Esophagus muscularis mucosa (tissue), 3 donors: ENCODE data around the gene NNMT.

Source experiments
- POLR2A ChIP-seq: fragments of 450-650 bp; IDR thresholded peaks from one replicate; pipeline ENCODE4 v1.6.1; 2017; ENCODE audit warnings: antibody characterized with exemption, moderate library complexity, mild to moderate bottlenecking, low read depth
- POLR2AphosphoS5 ChIP-seq, 2 donors: sonication (generic); formaldehyde crosslinking; IDR thresholded peaks; one replicate each; pipeline ENCODE4 v1.6.1; 2017; ENCODE audit warnings: antibody characterized with exemption in 2 of 2
- TF ChIP-seq, protein P1 (sequence below), 3 experiments: fragments of 200-600 bp in 2 of 3; fragments of 450-650 bp in 1 of 3; sonication (generic) in 2 of 3; IDR thresholded peaks; one replicate each; pipeline ENCODE4 v1.5.1; 2017 to 2019; ENCODE audit warnings: antibody characterized with exemption in 3 of 3, mild to moderate bottlenecking in 2 of 3, moderate library complexity in 1 of 3

DNA sequence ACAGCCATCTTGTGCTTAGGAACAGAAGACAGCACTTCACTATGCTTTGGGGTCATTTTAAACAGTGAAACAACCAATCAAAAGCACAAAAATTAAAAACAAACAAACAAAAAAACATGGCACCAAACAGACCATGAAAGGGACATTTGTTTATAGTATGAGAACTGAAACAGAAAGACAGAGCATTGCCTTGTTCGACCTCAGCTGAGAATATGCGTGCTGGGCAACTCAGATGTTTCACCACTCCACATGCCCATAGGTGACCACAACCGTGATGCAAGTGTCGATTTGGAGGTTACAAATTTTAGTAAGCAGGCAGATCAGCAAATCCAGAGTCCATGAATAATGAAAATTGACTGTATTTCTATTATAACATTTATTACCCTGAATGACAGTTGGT, 30.0 kb downstream of the NNMT start:
- TF ChIP-seq POLR2AphosphoS5 (IDR thresholded peaks at IDR 0.05) (no peak), POLR2A (no peak)
- TF ChIP-seq, protein P1, sequence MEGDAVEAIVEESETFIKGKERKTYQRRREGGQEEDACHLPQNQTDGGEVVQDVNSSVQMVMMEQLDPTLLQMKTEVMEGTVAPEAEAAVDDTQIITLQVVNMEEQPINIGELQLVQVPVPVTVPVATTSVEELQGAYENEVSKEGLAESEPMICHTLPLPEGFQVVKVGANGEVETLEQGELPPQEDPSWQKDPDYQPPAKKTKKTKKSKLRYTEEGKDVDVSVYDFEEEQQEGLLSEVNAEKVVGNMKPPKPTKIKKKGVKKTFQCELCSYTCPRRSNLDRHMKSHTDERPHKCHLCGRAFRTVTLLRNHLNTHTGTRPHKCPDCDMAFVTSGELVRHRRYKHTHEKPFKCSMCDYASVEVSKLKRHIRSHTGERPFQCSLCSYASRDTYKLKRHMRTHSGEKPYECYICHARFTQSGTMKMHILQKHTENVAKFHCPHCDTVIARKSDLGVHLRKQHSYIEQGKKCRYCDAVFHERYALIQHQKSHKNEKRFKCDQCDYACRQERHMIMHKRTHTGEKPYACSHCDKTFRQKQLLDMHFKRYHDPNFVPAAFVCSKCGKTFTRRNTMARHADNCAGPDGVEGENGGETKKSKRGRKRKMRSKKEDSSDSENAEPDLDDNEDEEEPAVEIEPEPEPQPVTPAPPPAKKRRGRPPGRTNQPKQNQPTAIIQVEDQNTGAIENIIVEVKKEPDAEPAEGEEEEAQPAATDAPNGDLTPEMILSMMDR (IDR thresholded peaks at IDR 0.05) = no peak
